ENCODE measurements around the gene NECTIN1. TPM values are rescaled to one million over a fixed set of nuclear protein-coding genes. Genes with fewer than 3 reads are reported as not detected.

The NECTIN1 gene
- total and polyA plus RNA-seq, 4 experiments from 2014 or later, result 1.2 to 3.8 (median 3.5) TPM; not detected in 1

DNA sequence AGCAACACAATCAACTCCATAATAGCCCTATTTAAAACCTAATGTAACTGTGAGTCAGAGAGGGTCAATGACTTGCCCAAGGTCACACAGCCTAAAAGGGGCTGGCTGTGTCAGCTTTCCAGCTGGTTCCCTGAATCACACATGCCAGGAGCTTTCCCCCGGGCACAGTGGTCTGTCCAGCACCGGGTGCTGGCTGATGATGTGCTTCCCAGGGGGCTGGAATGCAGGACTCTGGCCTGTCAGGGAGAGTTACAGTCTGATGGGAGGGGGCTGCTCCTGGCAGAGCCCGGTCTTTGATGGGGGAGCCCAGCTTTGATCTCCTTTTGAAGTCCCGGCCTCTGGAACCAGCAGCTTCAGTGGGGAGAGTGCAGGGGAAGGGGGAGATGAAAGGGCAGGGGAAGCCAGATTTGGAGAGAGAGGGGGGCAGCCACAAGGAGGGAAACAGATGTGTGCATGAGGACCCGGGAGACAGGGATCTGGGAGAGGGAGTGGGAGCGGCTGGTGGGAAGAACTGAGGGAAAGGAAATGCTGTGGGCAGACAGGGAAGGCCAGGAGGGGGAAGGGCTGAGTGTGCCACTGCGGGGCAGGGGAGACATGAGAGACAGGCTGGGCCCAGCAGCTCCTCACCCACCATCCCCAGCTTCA lies 102.7 kb downstream of the NECTIN1 start:
- CTCF ChIA-PET (ENCODE audit: partially characterized antibody), result interaction anchor here (1.1 to 5.6 kb wide), 4 partner anchors 11 to 103 kb away, joined by 3 to 26 read pairs (median 5); partner anchors contain the start of gene NECTIN1
- intact Hi-C loops (cut with micrococcal nuclease), result no loop called here

DNA sequence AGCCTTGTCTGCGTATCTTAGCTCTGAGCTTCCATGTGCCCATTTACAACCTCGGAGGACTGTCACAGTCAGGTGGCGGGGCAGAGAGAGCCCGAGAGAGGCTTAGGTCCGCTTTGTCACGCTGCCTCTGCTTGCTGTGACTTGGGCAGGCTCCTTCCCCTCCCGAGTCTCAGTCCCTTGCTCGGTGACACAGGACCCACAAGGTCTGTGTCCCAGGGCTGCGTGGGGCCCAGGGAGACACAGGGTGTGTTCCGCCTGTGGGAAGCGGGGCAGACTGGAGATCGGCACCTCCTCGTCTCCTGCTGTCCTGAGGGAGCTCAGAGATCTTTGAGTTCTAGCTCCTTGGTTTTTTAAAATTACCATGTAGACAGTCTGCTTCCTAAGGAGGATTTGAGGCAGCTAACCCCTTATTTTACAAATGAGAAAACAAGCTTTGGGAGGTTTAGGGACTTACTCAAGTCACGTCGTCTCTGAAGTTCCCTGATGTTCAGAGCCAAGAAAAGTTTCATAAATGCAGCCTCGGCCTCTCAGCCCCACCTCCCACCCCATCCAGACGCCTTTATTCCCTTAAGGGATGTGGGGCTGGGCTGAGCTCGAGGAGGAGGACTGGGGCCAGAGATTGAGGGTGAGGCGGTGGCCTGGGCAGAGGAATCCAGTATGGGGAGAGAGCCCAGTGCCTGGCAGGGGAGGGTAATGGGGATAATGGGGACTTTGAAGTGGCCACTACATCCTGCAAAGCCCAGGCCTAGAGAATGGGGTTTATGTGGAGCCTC lies 103.6 kb downstream of the NECTIN1 start:
- no peak overlapping the region for H3K4me3 ChIP-seq (ENCODE audit: low read length in 2 of 2)
- no peak for DNase-seq
- H3K27me3 ChIP-seq (ENCODE audit: insufficient read depth, low read length), result no peaks in the 10 kb centered on the region
- H3K9me3 ChIP-seq (ENCODE audit: control insufficient read depth in 1 of 2, low read length in 2 of 2), result no peaks in the 10 kb centered on the region
- Mint-ChIP-seq H3K9me3 (no peaks in the 10 kb centered on the region), H3K4me1 (no peaks in the 10 kb centered on the region), H3K27ac (no peak overlapping the region), H3K4me3 (no peak overlapping the region), H3K27me3 (peaks cover 7 to 24% of the 10 kb centered on the region in 2 donors), H3K36me3 (no peaks in the 10 kb centered on the region)
- no peak overlapping the region for H3K27ac ChIP-seq (ENCODE audit: low read depth, low read length)
- H3K36me3 ChIP-seq (ENCODE audit: insufficient read depth, low read length), result no peaks in the 10 kb centered on the region
- ChIA-PET POLR2A (ENCODE audit: partially characterized antibody) (no interaction called here), CTCF (ENCODE audit: partially characterized antibody) (interaction anchor here (1.1 to 5.6 kb wide), 4 partner anchors 10 to 104 kb away, joined by 3 to 26 read pairs (median 4); partner anchors contain the start of gene NECTIN1)
- intact Hi-C loops (cut with micrococcal nuclease), result no loop called here
- no peaks in the 10 kb centered on the region for H3K4me1 ChIP-seq (ENCODE audit: insufficient read depth, low read length)

More for the DNA sequence above, 102.7 kb downstream of the NECTIN1 start:
- Histone ChIP-seq H3K36me3 (ENCODE audit: insufficient read depth, low read length) (no peaks in the 10 kb centered on the region), H3K9me3 (ENCODE audit: control insufficient read depth in 1 of 2, low read length in 2 of 2) (no peaks in the 10 kb centered on the region), H3K4me3 (ENCODE audit: low read length in 2 of 2) (no peak overlapping the region), H3K27ac (ENCODE audit: low read depth, low read length) (no peak overlapping the region), H3K27me3 (ENCODE audit: insufficient read depth, low read length) (no peaks in the 10 kb centered on the region), H3K4me1 (ENCODE audit: insufficient read depth, low read length) (no peaks in the 10 kb centered on the region)
- no peak for DNase-seq
- Mint-ChIP-seq H3K27me3 (peaks cover 5 to 24% of the 10 kb centered on the region in 2 donors), H3K27ac (no peak overlapping the region), H3K4me1 (no peaks in the 10 kb centered on the region), H3K4me3 (no peak overlapping the region), H3K9me3 (no peaks in the 10 kb centered on the region), H3K36me3 (no peaks in the 10 kb centered on the region)
- POLR2A ChIA-PET (ENCODE audit: partially characterized antibody), result no interaction called here

DNA sequence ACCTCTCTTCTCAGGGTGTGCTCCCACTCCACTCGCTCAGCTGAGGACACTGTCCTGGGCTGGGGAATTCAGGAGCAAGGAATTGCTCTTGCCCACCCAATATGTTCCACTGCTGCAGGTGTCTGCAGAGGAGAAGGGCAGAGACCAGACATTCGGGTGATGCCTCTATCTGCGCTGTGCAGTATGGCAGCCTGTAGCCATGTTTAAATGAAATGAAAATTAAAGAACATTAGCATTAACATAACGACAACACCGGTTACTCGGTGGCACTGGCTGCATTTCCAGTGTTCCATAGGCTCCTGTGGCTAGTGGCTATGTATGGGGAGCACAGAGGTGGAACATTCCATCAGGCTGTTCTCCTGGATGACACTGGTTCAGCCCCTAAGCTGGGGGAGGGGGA lies 104.4 kb downstream of the NECTIN1 start:
- Histone ChIP-seq H3K4me3 (ENCODE audit: low read length in 2 of 2) (no peak overlapping the region), H3K27me3 (ENCODE audit: insufficient read depth, low read length) (no peaks in the 10 kb centered on the region), H3K27ac (ENCODE audit: low read depth, low read length) (no peak overlapping the region), H3K4me1 (ENCODE audit: insufficient read depth, low read length) (no peaks in the 10 kb centered on the region), H3K36me3 (ENCODE audit: insufficient read depth, low read length) (no peaks in the 10 kb centered on the region), H3K9me3 (ENCODE audit: control insufficient read depth in 1 of 2, low read length in 2 of 2) (no peaks in the 10 kb centered on the region)
- no peak for DNase-seq
- H3K9me3 Mint-ChIP-seq, result no peaks in the 10 kb centered on the region
- H3K36me3 Mint-ChIP-seq, result no peaks in the 10 kb centered on the region
- peak overlapping the region in 1 of 7 donors; percentile 66 for H3K27ac Mint-ChIP-seq
- CTCF ChIA-PET (ENCODE audit: partially characterized antibody), result interaction anchor here (1.2 to 5.6 kb wide), 4 partner anchors 9 to 105 kb away, joined by 3 to 26 read pairs (median 6); partner anchors contain the start of gene NECTIN1
- intact Hi-C loops (cut with micrococcal nuclease), result no loop called here
- POLR2A ChIA-PET (ENCODE audit: partially characterized antibody), result no interaction called here
- peaks cover 7 to 22% of the 10 kb centered on the region in 2 donors for H3K27me3 Mint-ChIP-seq
- H3K4me3 Mint-ChIP-seq, result no peak overlapping the region
- no peaks in the 10 kb centered on the region for H3K4me1 Mint-ChIP-seq

DNA sequence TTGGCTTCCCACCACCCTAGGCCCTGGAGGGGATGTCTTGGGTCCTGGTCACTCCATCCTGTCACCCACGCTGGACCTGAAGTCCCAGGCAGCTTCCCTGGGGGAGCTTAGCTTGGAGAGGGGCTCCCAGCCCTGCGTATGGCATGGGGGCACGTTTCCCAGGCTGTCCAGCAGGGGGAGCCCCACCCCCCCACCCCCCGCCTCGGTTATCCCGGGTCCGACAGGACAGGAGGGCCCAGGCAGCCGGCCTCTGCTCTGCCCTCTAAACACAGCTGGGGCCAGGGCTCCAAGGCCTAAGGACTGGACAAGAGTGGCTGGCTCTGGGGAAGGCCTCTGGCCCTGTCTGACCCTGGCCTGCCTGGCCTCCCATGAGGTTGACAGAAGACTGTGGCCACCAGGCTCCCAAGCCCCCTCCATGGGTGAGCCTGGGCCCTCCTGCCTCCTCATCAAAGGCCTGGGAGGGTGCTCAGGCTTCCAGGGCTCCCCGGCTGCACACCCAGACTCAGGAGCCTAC lies 104.8 kb downstream of the NECTIN1 start:
- Mint-ChIP-seq H3K9me3 (no peaks in the 10 kb centered on the region), H3K36me3 (no peaks in the 10 kb centered on the region), H3K27me3 (peaks cover 7 to 22% of the 10 kb centered on the region in 2 donors), H3K4me3 (no peak overlapping the region), H3K27ac (no peak overlapping the region), H3K4me1 (no peaks in the 10 kb centered on the region)
- Histone ChIP-seq H3K36me3 (ENCODE audit: insufficient read depth, low read length) (no peaks in the 10 kb centered on the region), H3K27ac (ENCODE audit: low read depth, low read length) (no peak overlapping the region), H3K4me1 (ENCODE audit: insufficient read depth, low read length) (no peaks in the 10 kb centered on the region), H3K27me3 (ENCODE audit: insufficient read depth, low read length) (no peaks in the 10 kb centered on the region), H3K4me3 (ENCODE audit: low read length in 2 of 2) (no peak overlapping the region), H3K9me3 (ENCODE audit: control insufficient read depth in 1 of 2, low read length in 2 of 2) (no peaks in the 10 kb centered on the region)
- POLR2A ChIA-PET (ENCODE audit: partially characterized antibody), result no interaction called here
- CTCF ChIA-PET (ENCODE audit: partially characterized antibody), result interaction anchor here (1.2 to 5.6 kb wide), 5 partner anchors 9 to 484 kb away, joined by 3 to 26 read pairs (median 5); partner anchors contain the start of gene NECTIN1
- intact Hi-C loops (cut with micrococcal nuclease), result no loop called here
- DNase-seq, result no peak

DNA sequence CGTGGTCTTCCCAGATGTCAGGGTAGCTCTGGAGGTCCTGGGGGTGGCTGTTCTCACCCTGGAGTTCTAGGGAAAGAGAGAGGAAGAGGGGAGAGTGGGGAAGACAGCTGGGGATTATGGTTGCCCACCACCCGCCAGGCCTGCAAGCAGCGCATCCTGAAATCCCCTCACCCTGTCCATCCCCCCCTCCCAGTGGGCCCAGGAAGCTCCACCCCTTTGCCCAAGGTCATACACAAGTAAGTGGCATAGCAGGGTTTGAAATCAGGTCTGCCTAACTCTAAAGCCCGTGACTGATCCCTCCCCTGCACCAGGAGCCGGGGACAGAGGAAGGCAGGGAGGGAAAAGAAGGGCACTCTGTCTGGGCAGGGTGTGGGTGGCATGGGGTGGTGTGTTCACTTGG lies 105.3 kb downstream of the NECTIN1 start:
- no peaks in the 10 kb centered on the region for H3K9me3 Mint-ChIP-seq
- Histone ChIP-seq H3K4me3 (ENCODE audit: low read length in 2 of 2) (no peak overlapping the region), H3K36me3 (ENCODE audit: insufficient read depth, low read length) (no peaks in the 10 kb centered on the region), H3K9me3 (ENCODE audit: control insufficient read depth in 1 of 2, low read length in 2 of 2) (no peaks in the 10 kb centered on the region), H3K27ac (ENCODE audit: low read depth, low read length) (no peak overlapping the region), H3K27me3 (ENCODE audit: insufficient read depth, low read length) (no peaks in the 10 kb centered on the region), H3K4me1 (ENCODE audit: insufficient read depth, low read length) (no peaks in the 10 kb centered on the region)
- H3K36me3 Mint-ChIP-seq, result no peaks in the 10 kb centered on the region
- no peaks in the 10 kb centered on the region for H3K4me1 Mint-ChIP-seq
- intact Hi-C loops (cut with micrococcal nuclease), result no loop called here
- CTCF ChIA-PET (ENCODE audit: partially characterized antibody), result interaction anchor here (1.4 to 5.6 kb wide), 4 partner anchors 9 to 484 kb away, joined by 4 to 26 read pairs (median 9); partner anchors contain the start of gene NECTIN1
- H3K27me3 Mint-ChIP-seq, result peaks cover 7 to 22% of the 10 kb centered on the region in 2 donors
- H3K27ac Mint-ChIP-seq, result no peak overlapping the region
- no peak for DNase-seq
- POLR2A ChIA-PET (ENCODE audit: partially characterized antibody), result no interaction called here
- H3K4me3 Mint-ChIP-seq, result peak overlapping the region in 1 of 8 donors; percentile 34

DNA sequence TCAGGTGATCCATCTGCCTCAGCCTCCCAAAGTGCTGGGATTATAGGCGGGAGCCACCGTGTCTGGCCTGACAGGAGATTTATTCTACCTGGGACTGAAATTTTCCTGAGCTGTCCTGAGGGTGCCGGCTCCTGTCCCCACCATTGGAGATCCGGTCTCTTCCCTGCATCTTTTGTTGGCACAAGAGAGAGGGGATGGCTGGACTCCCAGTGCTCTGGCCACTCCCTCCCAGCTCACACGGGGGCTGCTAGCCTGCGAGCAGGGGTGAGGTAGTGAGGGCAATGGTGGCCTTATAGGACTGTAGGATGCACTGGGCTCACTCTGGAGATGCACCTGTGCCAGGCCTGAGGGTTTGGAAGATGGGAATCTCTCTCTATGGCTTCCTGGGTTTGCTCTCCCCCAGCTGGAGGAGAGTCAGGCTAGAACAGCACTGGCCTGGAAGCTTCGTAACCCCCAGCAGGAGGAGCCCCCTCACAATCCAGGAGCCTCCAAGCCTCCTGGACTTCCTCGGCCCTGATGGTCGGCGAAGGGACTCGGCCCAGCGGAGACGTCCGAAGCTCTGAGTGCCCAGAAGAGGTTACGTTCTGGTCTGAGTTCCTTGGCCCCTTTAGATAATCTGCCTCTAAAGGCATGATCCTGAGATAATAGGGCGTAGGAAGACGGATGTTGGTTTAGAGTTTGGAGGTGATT lies 106.4 kb downstream of the NECTIN1 start:
- H3K9me3 Mint-ChIP-seq, result no peaks in the 10 kb centered on the region
- Histone ChIP-seq H3K36me3 (ENCODE audit: insufficient read depth, low read length) (no peaks in the 10 kb centered on the region), H3K27me3 (ENCODE audit: insufficient read depth, low read length) (no peaks in the 10 kb centered on the region), H3K27ac (ENCODE audit: low read depth, low read length) (no peak overlapping the region), H3K9me3 (ENCODE audit: control insufficient read depth in 1 of 2, low read length in 2 of 2) (no peaks in the 10 kb centered on the region), H3K4me3 (ENCODE audit: low read length in 2 of 2) (no peak overlapping the region), H3K4me1 (ENCODE audit: insufficient read depth, low read length) (no peaks in the 10 kb centered on the region)
- no peak overlapping the region for H3K4me3 Mint-ChIP-seq
- no peaks in the 10 kb centered on the region for H3K4me1 Mint-ChIP-seq
- ChIA-PET CTCF (ENCODE audit: partially characterized antibody) (interaction anchor here (0.9 to 5.6 kb wide), 4 partner anchors 7 to 485 kb away, joined by 4 to 26 read pairs (median 8); partner anchors contain the start of gene NECTIN1), POLR2A (ENCODE audit: partially characterized antibody) (no interaction called here)
- no peak for DNase-seq
- intact Hi-C loops (cut with micrococcal nuclease), result no loop called here
- peaks cover 6 to 15% of the 10 kb centered on the region in 2 donors for H3K27me3 Mint-ChIP-seq
- H3K27ac Mint-ChIP-seq, result no peak overlapping the region
- no peaks in the 10 kb centered on the region for H3K36me3 Mint-ChIP-seq

DNA sequence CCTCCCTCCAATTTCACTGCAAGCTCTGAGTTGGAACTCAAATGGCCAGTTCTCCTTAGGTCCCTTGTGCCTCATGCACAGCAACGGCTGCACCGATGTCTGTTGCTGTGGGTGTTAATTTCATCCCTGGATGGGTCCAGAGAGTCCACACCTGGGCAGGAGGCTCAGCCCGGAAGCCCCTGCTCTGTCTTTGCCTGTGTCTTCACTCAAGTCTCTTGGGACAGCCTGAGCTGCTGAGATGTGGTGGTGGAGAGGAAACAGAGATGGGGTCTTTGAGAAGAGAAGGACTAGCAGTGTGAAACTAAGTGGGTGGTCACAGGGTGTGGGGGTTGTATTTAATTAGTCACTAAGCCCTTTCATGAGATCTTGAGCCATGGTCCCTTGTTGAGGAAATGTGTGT lies 109.3 kb downstream of the NECTIN1 start:
- Histone ChIP-seq H3K9me3 (ENCODE audit: control insufficient read depth in 1 of 2, low read length in 2 of 2) (no peaks in the 10 kb centered on the region), H3K4me1 (ENCODE audit: insufficient read depth, low read length) (peaks cover 15% of the 10 kb centered on the region), H3K27me3 (ENCODE audit: insufficient read depth, low read length) (no peaks in the 10 kb centered on the region), H3K27ac (ENCODE audit: low read depth, low read length) (no peak overlapping the region), H3K4me3 (ENCODE audit: low read length in 2 of 2) (no peak overlapping the region), H3K36me3 (ENCODE audit: insufficient read depth, low read length) (no peaks in the 10 kb centered on the region)
- POLR2A ChIA-PET (ENCODE audit: partially characterized antibody), result no interaction called here
- CTCF ChIA-PET (ENCODE audit: partially characterized antibody), result no interaction called here
- Mint-ChIP-seq H3K4me3 (no peak overlapping the region), H3K27ac (peak overlapping the region in 1 of 7 donors; percentile 22), H3K4me1 (peaks cover 5 to 13% (median 10%) of the 10 kb centered on the region in 4 donors), H3K36me3 (no peaks in the 10 kb centered on the region), H3K27me3 (peaks cover 2 to 6% of the 10 kb centered on the region in 2 donors), H3K9me3 (no peaks in the 10 kb centered on the region)
- intact Hi-C loops (cut with micrococcal nuclease), result no loop called here
- no peak for DNase-seq
